ENCODE data around the gene LRRC45. TPM values are rescaled to one million over a fixed set of nuclear protein-coding genes. Genes with fewer than 3 reads are reported as not detected.

Gene LRRC45
- total and polyA plus RNA-seq, 9 of the 15 experiments (the other 6 are each of a cell fraction or from before 2014, with no cell fraction given) = 3.5 to 21.5 (median 11.2) TPM; not detected in 2

DNA sequence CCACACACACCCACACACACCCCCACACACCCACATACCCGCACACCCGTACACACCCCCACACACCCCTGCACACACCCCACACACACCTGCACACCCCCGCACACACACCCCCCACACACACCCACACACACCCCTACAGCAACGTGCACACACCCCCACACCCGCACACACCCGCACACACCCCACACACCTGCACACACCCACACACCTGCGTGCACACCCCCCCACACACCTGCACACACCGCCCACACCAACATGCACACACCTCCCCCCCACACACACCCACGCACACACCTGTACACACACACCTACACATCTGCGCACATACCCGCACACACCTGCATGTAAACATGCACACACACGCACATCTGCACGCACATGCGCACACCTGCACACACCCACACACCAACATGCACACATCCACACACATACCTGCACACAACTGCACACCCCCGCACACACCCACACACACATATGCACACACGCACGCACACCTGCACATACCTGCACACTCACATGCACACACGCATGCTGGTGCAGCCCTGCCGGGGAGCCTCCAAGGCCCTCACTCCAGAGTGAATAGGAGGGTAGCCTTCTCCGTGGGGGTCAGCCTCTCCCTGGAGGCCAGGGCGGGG is 38.2 kb upstream of the LRRC45 start (continued):
- TF ChIP-seq BCLAF1 (IDR thresholded peaks at IDR 0.05; ENCODE audit: borderline replicate concordance in 1 of 2, control insufficient read depth in 1 of 2, low read depth in 2 of 2, low read length in 1 of 2) = peak in 1 of 2 experiments; percentile 19; a peak in 1 of 4 replicates
- no peak for TF ChIP-seq HMG20A (CRISPR knock-in tag; conservative IDR thresholded peaks at IDR 0.05)
- TF ChIP-seq MYNN (IDR thresholded peaks at IDR 0.05) = peak; percentile 74
- no peak for TF ChIP-seq MYNN (CRISPR knock-in tag; IDR thresholded peaks at IDR 0.05)
- TF ChIP-seq GTF2F1 (IDR thresholded peaks at IDR 0.05; ENCODE audit: low read depth, low read length) = no peak
- TF ChIP-seq POLR2G (IDR thresholded peaks at IDR 0.05; ENCODE audit: low read depth, low read length) = peak; percentile 29; the same call in 1 of the 2 replicates
- TF ChIP-seq KDM1A (IDR thresholded peaks at IDR 0.05) = peak in 1 of 2 experiments; percentile 49; a peak in 1 of 4 replicates
- no peak for TF ChIP-seq CLOCK (CRISPR knock-in tag; IDR thresholded peaks at IDR 0.05; ENCODE audit: borderline replicate concordance)
- no peak for TF ChIP-seq KDM4B (IDR thresholded peaks at IDR 0.05; ENCODE audit: borderline replicate concordance in 2 of 2, low read depth in 1 of 2)
- no peak for TF ChIP-seq ARHGAP35 (IDR thresholded peaks at IDR 0.05; ENCODE audit: partially characterized antibody)
- TF ChIP-seq, protein P1, sequence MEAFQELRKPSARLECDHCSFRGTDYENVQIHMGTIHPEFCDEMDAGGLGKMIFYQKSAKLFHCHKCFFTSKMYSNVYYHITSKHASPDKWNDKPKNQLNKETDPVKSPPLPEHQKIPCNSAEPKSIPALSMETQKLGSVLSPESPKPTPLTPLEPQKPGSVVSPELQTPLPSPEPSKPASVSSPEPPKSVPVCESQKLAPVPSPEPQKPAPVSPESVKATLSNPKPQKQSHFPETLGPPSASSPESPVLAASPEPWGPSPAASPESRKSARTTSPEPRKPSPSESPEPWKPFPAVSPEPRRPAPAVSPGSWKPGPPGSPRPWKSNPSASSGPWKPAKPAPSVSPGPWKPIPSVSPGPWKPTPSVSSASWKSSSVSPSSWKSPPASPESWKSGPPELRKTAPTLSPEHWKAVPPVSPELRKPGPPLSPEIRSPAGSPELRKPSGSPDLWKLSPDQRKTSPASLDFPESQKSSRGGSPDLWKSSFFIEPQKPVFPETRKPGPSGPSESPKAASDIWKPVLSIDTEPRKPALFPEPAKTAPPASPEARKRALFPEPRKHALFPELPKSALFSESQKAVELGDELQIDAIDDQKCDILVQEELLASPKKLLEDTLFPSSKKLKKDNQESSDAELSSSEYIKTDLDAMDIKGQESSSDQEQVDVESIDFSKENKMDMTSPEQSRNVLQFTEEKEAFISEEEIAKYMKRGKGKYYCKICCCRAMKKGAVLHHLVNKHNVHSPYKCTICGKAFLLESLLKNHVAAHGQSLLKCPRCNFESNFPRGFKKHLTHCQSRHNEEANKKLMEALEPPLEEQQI (IDR thresholded peaks at IDR 0.05) = no peak
- TF ChIP-seq RBFOX2 (IDR thresholded peaks at IDR 0.05; ENCODE audit: low read depth, low read length) = 0 out of 2 replicates have a peak, but pooled peaks have one; percentile 28
